H1 (cell line): ENCODE results near the gene RALGDS. TPM values are rescaled to one million over a fixed set of nuclear protein-coding genes. Genes with fewer than 3 reads are reported as not detected.

Experiments used
- CTCF ChIA-PET: fragments of 300-600 bp; sonication (Branson Sonifier 250); formaldehyde crosslinking; loops from one replicate; lab custom pipeline; 2021; ENCODE audit not compliant: partially characterized antibody; lab: Charles Lee
- POLR2A ChIA-PET: fragments of 300-600 bp; sonication (Branson Sonifier 250); formaldehyde crosslinking; loops from one replicate; lab custom pipeline; 2021; ENCODE audit warnings: inconsistent platforms; ENCODE audit not compliant: partially characterized antibody; lab: Charles Lee
- DNase-seq, 2 experiments: peaks; one replicate each; pipeline versions ENCODE4 v3.0.0 to v3.0.0-alpha.2; 2010 to 2022; ENCODE audit warnings: low spot score in 2 of 2, low read depth in 1 of 2, mixed read lengths in 1 of 2
- FAIRE-seq: peaks from 2 replicates; lab custom pipeline; 2011; peaks lifted over from hg19 to GRCh38; lab: Jason Lieb, UNC
- H2AFZ ChIP-seq: 2 replicates; pipeline ENCODE4 v1.8.1; 2012; ENCODE audit warnings: low read length, inconsistent platforms
- H2AK5ac ChIP-seq: 2 replicates; pipeline ENCODE4 v1.6.1; 2013; ENCODE audit warnings: low read depth, low read length
- H2BK120ac ChIP-seq: replicated peaks from 2 replicates; pipeline ENCODE3; 2013; ENCODE audit warnings: low read depth, low read length, inconsistent platforms
- H2BK12ac ChIP-seq: 2 replicates; pipeline ENCODE4 v1.6.1; 2013; ENCODE audit warnings: low read depth, low read length
- H2BK15ac ChIP-seq: 2 replicates; pipeline ENCODE4 v1.6.1; 2013; ENCODE audit warnings: low read length
- H2BK20ac ChIP-seq: 2 replicates; pipeline ENCODE4 v1.6.1; 2013; ENCODE audit warnings: low read length
- H2BK5ac ChIP-seq: 2 replicates; pipeline ENCODE4 v1.6.1; 2013; ENCODE audit warnings: low read depth, low read length
- H3K14ac ChIP-seq: 2 replicates; pipeline ENCODE4 v1.6.1; 2013; ENCODE audit warnings: inconsistent platforms; ENCODE audit not compliant: insufficient read length
- H3K18ac ChIP-seq: 2 replicates; pipeline ENCODE4 v1.6.1; 2013; ENCODE audit warnings: low read length; ENCODE audit errors: extremely low read depth
- H3K23ac ChIP-seq: 2 replicates; pipeline ENCODE4 v1.6.1; 2013; ENCODE audit warnings: inconsistent platforms; ENCODE audit not compliant: insufficient read length
- H3K23me2 ChIP-seq: 2 replicates; pipeline ENCODE4 v1.6.1; 2013; ENCODE audit warnings: low read depth, low read length
- H3K27ac ChIP-seq: 2 replicates; pipeline ENCODE4 v1.6.1; 2011; ENCODE audit warnings: low read depth, low read length, inconsistent platforms
- H3K27me3 ChIP-seq, 4 experiments: replicated peaks in 1 of 4; 1 replicate in 1 of 4; 2 replicates in 3 of 4; pipeline versions ENCODE4 v1.6.1 to v1.8.1; 2011 to 2013; ENCODE audit warnings: low read length in 3 of 4, mild to moderate bottlenecking in 3 of 4, inconsistent platforms in 2 of 4, mixed read lengths in 2 of 4, moderate library complexity in 1 of 4; ENCODE audit not compliant: control insufficient read depth in 3 of 4, insufficient read depth in 3 of 4; ENCODE audit errors: extremely low read depth in 1 of 4
- H3K36me3 ChIP-seq, 4 experiments: 2 replicates each; pipeline versions ENCODE4 v1.6.1 to v1.8.1; 2011 to 2013; ENCODE audit warnings: mild to moderate bottlenecking in 4 of 4, low read length in 3 of 4, moderate library complexity in 2 of 4, control low read depth in 1 of 4, inconsistent platforms in 1 of 4; ENCODE audit not compliant: insufficient read depth in 4 of 4, control insufficient read depth in 2 of 4
- H3K4ac ChIP-seq: replicated peaks from 2 replicates; pipeline ENCODE3; 2013; ENCODE audit warnings: low read length, low read depth, mixed read lengths, inconsistent platforms; ENCODE audit not compliant: insufficient read length
- H3K4me1 ChIP-seq, 4 experiments: replicated peaks in 1 of 4; 1 replicate in 1 of 4; 2 replicates in 3 of 4; pipeline versions ENCODE4 v1.6.1 to v1.8.1; 2011 to 2013; ENCODE audit warnings: low read length in 3 of 4, inconsistent platforms in 2 of 4, mixed read lengths in 1 of 4; ENCODE audit not compliant: insufficient read depth in 4 of 4, control insufficient read depth in 3 of 4
- H3K4me2 ChIP-seq, 2 experiments: 2 replicates each; pipeline versions ENCODE4 v1.6.1 to v1.8.1; 2011 to 2013; ENCODE audit warnings: low read depth in 2 of 2, low read length in 2 of 2, control low read depth in 1 of 2, inconsistent platforms in 1 of 2, mild to moderate bottlenecking in 1 of 2; ENCODE audit not compliant: insufficient read depth in 1 of 2
- H3K4me3 ChIP-seq, 4 experiments: fragments of 200-600, 300-600 bp in 1 of 4; sonication (generic), shearing (Covaris generic), sonication (Bioruptor Twin) in 1 of 4; 2 replicates each; pipeline versions ENCODE4 v1.5.1 to v1.8.1; 2011 to 2016; ENCODE audit warnings: low read length in 4 of 4, low read depth in 3 of 4, control low read depth in 2 of 4, inconsistent platforms in 2 of 4, mild to moderate bottlenecking in 2 of 4, mixed read lengths in 1 of 4, moderate library complexity in 1 of 4; ENCODE audit not compliant: insufficient read depth in 2 of 4; ENCODE audit errors: extremely low read depth in 1 of 4
- H3K56ac ChIP-seq: replicated peaks from 2 replicates; pipeline ENCODE3; 2013; ENCODE audit warnings: low read depth, mild to moderate bottlenecking, mixed read lengths, low read length, inconsistent platforms; ENCODE audit not compliant: insufficient read length
- H3K79me1 ChIP-seq: 2 replicates; pipeline ENCODE4 v1.6.1; 2013; ENCODE audit warnings: low read depth, low read length, control low read depth
- H3K79me2 ChIP-seq, 2 experiments: 2 replicates each; pipeline versions ENCODE4 v1.6.1 to v1.8.1; 2012 to 2013; ENCODE audit warnings: low read length in 2 of 2, mild to moderate bottlenecking in 2 of 2, inconsistent platforms in 1 of 2; ENCODE audit not compliant: insufficient read depth in 2 of 2, control insufficient read depth in 1 of 2
- H3K9ac ChIP-seq, 4 experiments: replicated peaks in 1 of 4; 1 replicate in 1 of 4; 2 replicates in 3 of 4; pipeline versions ENCODE4 v1.6.1 to v1.8.1; 2011 to 2013; ENCODE audit warnings: low read depth in 3 of 4, low read length in 3 of 4, control low read depth in 2 of 4, mild to moderate bottlenecking in 2 of 4, moderate library complexity in 2 of 4, inconsistent platforms in 1 of 4; ENCODE audit errors: extremely low read depth in 1 of 4
- H3K9me3 ChIP-seq, 2 experiments: 2 replicates each; pipeline versions ENCODE4 v1.6.1 to v1.8.1; 2012 to 2013; ENCODE audit warnings: mild to moderate bottlenecking in 2 of 2, moderate library complexity in 2 of 2, control low read depth in 1 of 2, inconsistent platforms in 1 of 2, low read depth in 1 of 2, low read length in 1 of 2, mixed read lengths in 1 of 2; ENCODE audit not compliant: insufficient read depth in 2 of 2
- H4K20me1 ChIP-seq, 2 experiments: replicated peaks in 1 of 2; 2 replicates each; pipeline versions ENCODE3 to v1.8.1; 2011 to 2013; ENCODE audit warnings: inconsistent platforms in 2 of 2, low read length in 2 of 2, mild to moderate bottlenecking in 1 of 2; ENCODE audit not compliant: insufficient read depth in 2 of 2, control insufficient read depth in 1 of 2
- H4K5ac ChIP-seq: 2 replicates; pipeline ENCODE4 v1.6.1; 2013; ENCODE audit warnings: low read length, low read depth, mixed read lengths, inconsistent platforms; ENCODE audit not compliant: insufficient read length
- H4K8ac ChIP-seq: 2 replicates; pipeline ENCODE4 v1.8.0; 2013; ENCODE audit warnings: mild to moderate bottlenecking, moderate library complexity, low read length, inconsistent platforms; ENCODE audit not compliant: insufficient read depth; ENCODE audit errors: extremely low read depth
- H4K91ac ChIP-seq: replicated peaks from 2 replicates; pipeline ENCODE3; 2013; ENCODE audit warnings: low read length, mixed read lengths, inconsistent platforms; ENCODE audit not compliant: insufficient read length
- BACH1 ChIP-seq: IDR thresholded peaks from 2 replicates; pipeline ENCODE4 v1.6.1; 2012; ENCODE audit warnings: low read length, improper control_type of control experiment
- BCL11A ChIP-seq, 2 experiments: IDR thresholded peaks; one replicate each; pipeline ENCODE4 v1.6.1; 2011; ENCODE audit warnings: low read depth in 2 of 2, low read length in 2 of 2, mild to moderate bottlenecking in 2 of 2
- BRCA1 ChIP-seq: IDR thresholded peaks from 2 replicates; pipeline ENCODE4 v1.6.1; 2012; ENCODE audit warnings: low read depth, low read length, improper control_type of control experiment
- FOSL1 ChIP-seq: IDR thresholded peaks from 2 replicates; pipeline ENCODE4 v1.6.1; 2011; ENCODE audit warnings: mild to moderate bottlenecking, low read depth, low read length, moderate library complexity; ENCODE audit not compliant: insufficient read depth
- HDAC2 ChIP-seq, 2 experiments: fragments of 300-600 bp in 1 of 2; sonication (generic) in 1 of 2; IDR thresholded peaks; 2 replicates each; pipeline ENCODE4 v1.6.1; 2011 to 2012; ENCODE audit warnings: low read depth in 2 of 2, low read length in 2 of 2, mild to moderate bottlenecking in 2 of 2, moderate library complexity in 2 of 2, borderline replicate concordance in 1 of 2, inconsistent platforms in 1 of 2
- RAD21 ChIP-seq, 2 experiments: IDR thresholded peaks in 1 of 2; conservative IDR thresholded peaks in 1 of 2; 2 replicates each; pipeline ENCODE4 v1.6.1; 2011; ENCODE audit warnings: low read depth in 2 of 2, low read length in 2 of 2, improper control_type of control experiment in 1 of 2, inconsistent platforms in 1 of 2, mild to moderate bottlenecking in 1 of 2, moderate library complexity in 1 of 2
- TBP ChIP-seq: IDR thresholded peaks from 2 replicates; pipeline ENCODE4 v1.6.1; 2011; ENCODE audit warnings: low read depth, low read length, improper control_type of control experiment
- TCF12 ChIP-seq: IDR thresholded peaks from 2 replicates; pipeline ENCODE4 v1.6.1; 2011; ENCODE audit warnings: low read depth, mild to moderate bottlenecking, low read length
- WGBS, 2 experiments: shearing (Covaris generic) in 1 of 2; methylation state at CpG; one replicate each; pipeline versions ENCODE4 v1.1.6 to v1.1.7; 2013 to 2015; ENCODE audit warnings: low lambda C conversion rate in 2 of 2, mixed read lengths in 2 of 2, inconsistent platforms in 1 of 2, low coverage in 1 of 2, missing lambda C conversion rate in 1 of 2; ENCODE audit not compliant: insufficient replicate concordance in 2 of 2, insufficient coverage in 1 of 2, insufficient read length in 1 of 2; ENCODE audit errors: extremely low coverage in 1 of 2, missing lambda C conversion rate in 1 of 2; 5-methylcytosine and 5-hydroxymethylcytosine counted together
- polyA plus RNA-seq, 7 experiments: library from polyadenylated mRNA; depleted of rRNA in 3 of 7; stranded (reverse) in 5 of 7; unstranded in 2 of 7; fragments of >200 nt in 5 of 7; fragments of 200-250 nt in 2 of 7; gene quantifications; 1 replicate in 5 of 7; 2 replicates in 1 of 7; 4 replicates in 1 of 7; pipeline versions ENCODE4 v1.2.1 to v1.2.3, GENCODE V29; 2011 to 2013; ENCODE audit warnings: missing spikeins in 2 of 7, mixed read lengths in 2 of 7
- total RNA-seq: library from RNA; stranded (reverse); fragmentation: NEBNext Ultra II Directional; extraction: Animal tissue kit (Norgen Biotek cat#: 25700); gene quantifications from 2 replicates; pipeline ENCODE4 v1.2.1, GENCODE V29; 2021
- TF ChIP-seq, protein P1 (sequence below): IDR thresholded peaks from 2 replicates; pipeline ENCODE4 v1.6.1; 2011; ENCODE audit warnings: low read length, improper control_type of control experiment

RALGDS gene
- total and polyA plus RNA-seq, 2 of the 8 experiments (the other 6 are each of a cell fraction or from before 2014, with no cell fraction given), result 14.5 to 25.5 TPM

DNA sequence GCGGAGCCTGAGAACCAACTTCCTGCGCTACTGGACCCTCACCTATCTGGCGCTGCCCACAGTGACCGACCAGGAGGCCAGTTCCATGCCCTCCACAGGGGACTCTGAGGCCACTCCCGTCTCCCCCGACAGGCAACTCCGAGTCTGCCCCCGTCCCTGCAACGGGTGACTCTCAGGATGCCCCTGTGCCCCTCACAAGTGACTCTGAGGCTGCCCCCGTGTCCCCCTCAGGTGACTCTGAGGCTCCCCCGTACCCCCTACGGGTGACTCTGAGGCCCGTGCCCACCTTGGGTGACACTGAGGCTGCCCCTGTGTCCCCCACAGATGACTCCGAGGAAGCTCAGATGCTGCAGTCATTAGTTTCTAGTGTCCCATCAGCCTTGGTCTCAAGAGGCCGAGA lies 34.1 kb downstream of the RALGDS start:
- no peak overlapping the region for H4K5ac ChIP-seq
- no peak overlapping the region for H2BK20ac ChIP-seq
- no peaks in the 10 kb centered on the region for H3K36me3 ChIP-seq
- DNase-seq, result no peak
- no peak overlapping the region for H2AK5ac ChIP-seq
- H3K23ac ChIP-seq, result no peak overlapping the region
- peaks cover 0 to 3% (median 0%) of the 10 kb centered on the region in 4 experiments; a peak in 1 of 7 replicates for H3K27me3 ChIP-seq
- no peak overlapping the region for H2BK120ac ChIP-seq
- H3K4me1 ChIP-seq, result no peaks in the 10 kb centered on the region
- H4K91ac ChIP-seq, result no peak overlapping the region
- ChIA-PET CTCF (interaction anchor here (0.9 to 1.1 kb wide), 2 partner anchors 15 to 60 kb away, joined by 3 read pairs; no protein-coding TSS in a partner anchor), POLR2A (no interaction called here)
- H3K14ac ChIP-seq, result no peak overlapping the region
- H2BK5ac ChIP-seq, result no peak overlapping the region
- 83% methylated on average over 12 of the region's 15 CpGs; no CpG with 5 or more reads in 1 of the 2 experiments for WGBS, 2 experiments
- no peak overlapping the region for H2BK12ac ChIP-seq
- no peak for FAIRE-seq
- no peak overlapping the region for H3K4me2 ChIP-seq
- no peak overlapping the region for H2AFZ ChIP-seq
- TF ChIP-seq TBP (no peak), HDAC2 (IDR thresholded peaks at IDR 0.05; ENCODE audit: borderline replicate concordance in 1 of 2, low read depth in 2 of 2, low read length in 2 of 2) (no peak), BRCA1 (no peak), RAD21 (IDR thresholded peaks at IDR 0.05 in 1 of 2, conservative IDR thresholded peaks at IDR 0.05 in 1 of 2; ENCODE audit: low read depth in 2 of 2, low read length in 2 of 2) (no peak), FOSL1 (no peak), TCF12 (no peak), BACH1 (no peak), BCL11A (IDR thresholded peaks at IDR 0.05; ENCODE audit: low read depth in 2 of 2, low read length in 2 of 2) (no peak)
- TF ChIP-seq, protein P1, sequence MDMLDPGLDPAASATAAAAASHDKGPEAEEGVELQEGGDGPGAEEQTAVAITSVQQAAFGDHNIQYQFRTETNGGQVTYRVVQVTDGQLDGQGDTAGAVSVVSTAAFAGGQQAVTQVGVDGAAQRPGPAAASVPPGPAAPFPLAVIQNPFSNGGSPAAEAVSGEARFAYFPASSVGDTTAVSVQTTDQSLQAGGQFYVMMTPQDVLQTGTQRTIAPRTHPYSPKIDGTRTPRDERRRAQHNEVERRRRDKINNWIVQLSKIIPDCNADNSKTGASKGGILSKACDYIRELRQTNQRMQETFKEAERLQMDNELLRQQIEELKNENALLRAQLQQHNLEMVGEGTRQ, result no peak
- no peak overlapping the region for H3K4ac ChIP-seq
- H3K79me2 ChIP-seq, result no peaks in the 10 kb centered on the region
- no peaks in the 10 kb centered on the region for H3K79me1 ChIP-seq
- no peak overlapping the region for H3K56ac ChIP-seq
- no peak overlapping the region for H2BK15ac ChIP-seq
- H4K8ac ChIP-seq, result no peak overlapping the region
- no peaks in the 10 kb centered on the region for H4K20me1 ChIP-seq
- no peak overlapping the region for H3K18ac ChIP-seq
- no peak overlapping the region for H3K9ac ChIP-seq
- H3K4me3 ChIP-seq, result no peak overlapping the region
- H3K27ac ChIP-seq, result no peak overlapping the region
- H3K9me3 ChIP-seq, result no peaks in the 10 kb centered on the region
- H3K23me2 ChIP-seq, result no peaks in the 10 kb centered on the region
